T-helper 2 cell treated with Interferon-gamma antibody and Interleukin-4, amounts not matched to agents 5 μg/mL and 100 μg/mL, for 36 hours (primary cell): ENCODE measurements around the gene SLC30A9.

ENCODE experiments used
- DNase-seq: peaks from one replicate; pipeline ENCODE4 v3.0.0; 2021; ENCODE audit warnings: low spot score
- H3K27ac Mint-ChIP-seq: one replicate; pipeline ENCODE4 v1.8.0; 2021; ENCODE audit warnings: mild to moderate bottlenecking, mixed read lengths
- H3K27me3 Mint-ChIP-seq: one replicate; pipeline ENCODE4 v1.8.0; 2021; ENCODE audit warnings: low read depth, mixed read lengths
- H3K36me3 Mint-ChIP-seq: one replicate; pipeline ENCODE4 v1.8.0; 2021; ENCODE audit warnings: low read depth, mixed read lengths
- H3K4me1 Mint-ChIP-seq: one replicate; pipeline ENCODE4 v1.8.0; 2021; ENCODE audit warnings: low read depth, mixed read lengths
- H3K4me3 Mint-ChIP-seq: one replicate; pipeline ENCODE4 v1.8.0; 2022; ENCODE audit warnings: mild to moderate bottlenecking, moderate library complexity, mixed read lengths
- H3K9me3 Mint-ChIP-seq: one replicate; pipeline ENCODE4 v1.8.0; 2021; ENCODE audit warnings: mixed read lengths

The SLC30A9 gene

GRCh38 chr4:42133006-42133405 is 142.7 kb downstream of the SLC30A9 start:
- H3K27me3 Mint-ChIP-seq: peaks cover 3% of the 10 kb centered on the region
- no peaks in the 10 kb centered on the region for H3K9me3 Mint-ChIP-seq
- no peak overlapping the region for H3K27ac Mint-ChIP-seq
- no peaks in the 10 kb centered on the region for H3K4me1 Mint-ChIP-seq
- no peak for DNase-seq
- H3K4me3 Mint-ChIP-seq: no peak overlapping the region
- H3K36me3 Mint-ChIP-seq: no peaks in the 10 kb centered on the region

- Mint-ChIP-seq H3K27ac (no peak overlapping the region), H3K27me3 (peaks cover 3% of the 10 kb centered on the region), H3K36me3 (no peaks in the 10 kb centered on the region), H3K4me3 (no peak overlapping the region), H3K9me3 (no peaks in the 10 kb centered on the region), H3K4me1 (no peaks in the 10 kb centered on the region)
- no peak for DNase-seq
Observed at GRCh38 chr4:42136371-42136770, 146.0 kb downstream of the SLC30A9 start.
